Ammon's horn (tissue), 1 donor: Measurements from ENCODE around the gene MAP1S.
A peak's percentile ranks its signal among the peaks of the same experiment; 100 is the strongest.
"Not testable (repeated sequence)": the region's sequence is repeated elsewhere in the genome, so short reads cannot be mapped to it uniquely, and the experiment has no call there.

Source experiments
- DNase-seq: peaks from one replicate; pipeline ENCODE4 v3.0.0-alpha.2; 2016; ENCODE audit warnings: low spot score

The MAP1S gene

GRCh38 chr19:17765069-17765618, 45.9 kb downstream of the MAP1S start:
- DNase-seq, result peak; percentile 78

GRCh38 chr19:17766543-17767131, 47.4 kb downstream of the MAP1S start:
- DNase-seq, result peak; percentile 81

- DNase-seq, result no peak
Observed at GRCh38 chr19:17767559-17767958, 48.3 kb downstream of the MAP1S start.

- no peak for DNase-seq
Observed at GRCh38 chr19:17770613-17771012, 51.3 kb downstream of the MAP1S start.

GRCh38 chr19:17772172-17772571, 52.9 kb downstream of the MAP1S start:
- DNase-seq, result no peak

GRCh38 chr19:17775245-17775927, 56.1 kb downstream of the MAP1S start:
- no peak for DNase-seq

- no peak for DNase-seq
Observed at GRCh38 chr19:17775991-17776803, 56.9 kb downstream of the MAP1S start.

- not testable (repeated sequence) for DNase-seq
Observed at GRCh38 chr19:17777840-17778239, 58.6 kb downstream of the MAP1S start.

GRCh38 chr19:17778251-17778967, 59.1 kb downstream of the MAP1S start:
- DNase-seq, result no peak

GRCh38 chr19:17778968-17779929, 60.0 kb downstream of the MAP1S start:
- peak; percentile 85 for DNase-seq

- no peak for DNase-seq
Observed at GRCh38 chr19:17780781-17781180, 61.5 kb downstream of the MAP1S start.

- not testable (repeated sequence) for DNase-seq
Observed at GRCh38 chr19:17783721-17784120, 64.4 kb downstream of the MAP1S start.
